Ascending aorta (tissue), 2 donors: ENCODE measurements around the gene PYGM. TPM values are rescaled to one million over a fixed set of nuclear protein-coding genes. Genes with fewer than 3 reads are reported as not detected.

Source experiments
- DNase-seq, 2 donors: peaks; one replicate each; pipeline ENCODE4 v3.0.0-alpha.2; 2019; ENCODE audit warnings: low spot score in 2 of 2
- H3K27ac ChIP-seq, 2 donors: fragments of 200-600 bp; sonication (generic); one replicate each; pipeline ENCODE4 v1.5.1; 2016 to 2017; ENCODE audit warnings: mild to moderate bottlenecking in 1 of 2
- H3K27me3 ChIP-seq: fragments of 200-600 bp; sonication (generic); one replicate; pipeline ENCODE4 v1.5.1; 2017
- H3K36me3 ChIP-seq, 2 donors: fragments of 200-600 bp; sonication (generic); one replicate each; pipeline ENCODE4 v1.5.1; 2016
- H3K4me1 ChIP-seq, 2 donors: fragments of 200-600 bp; sonication (generic); one replicate each; pipeline ENCODE4 v1.5.1; 2016 to 2017; ENCODE audit warnings: mild to moderate bottlenecking in 1 of 2
- H3K4me3 ChIP-seq, 2 donors: fragments of 200-600 bp; sonication (generic); one replicate each; pipeline ENCODE4 v1.5.1; 2016 to 2017; ENCODE audit warnings: mild to moderate bottlenecking in 1 of 2
- H3K9me3 ChIP-seq, 2 donors: fragments of 200-600 bp; sonication (generic); one replicate each; pipeline ENCODE4 v1.5.1; 2016
- intact Hi-C: fragments of 100-400 bp; cut with DNase I; formaldehyde crosslinking; loops from one replicate; pipeline ENCODE4 v1.15.1; 2023
- total RNA-seq: library from RNA; depleted of rRNA; stranded (reverse); fragments of >200 nt; gene quantifications from one replicate; pipeline ENCODE4 v1.1.0, GENCODE V29; 2016
- TF ChIP-seq, protein P1 (sequence below), 3 experiments: fragments of 200-600 bp in 2 of 3; fragments of 450-650 bp in 1 of 3; sonication (generic) in 2 of 3; IDR thresholded peaks; one replicate each; pipeline ENCODE4 v1.5.1; 2016 to 2019; ENCODE audit warnings: antibody characterized with exemption in 3 of 3, mild to moderate bottlenecking in 1 of 3, moderate library complexity in 1 of 3

PYGM gene
- total RNA-seq, 1 donor from 2014 or later, result 13.9 TPM

GRCh38 chr11:64794526-64794925, 34.8 kb upstream of the PYGM start:
- DNase-seq, result no peak
- H3K27me3 ChIP-seq, result no peaks in the 10 kb centered on the region
- no peak overlapping the region for H3K4me3 ChIP-seq
- no peaks in the 10 kb centered on the region for H3K4me1 ChIP-seq
- TF ChIP-seq, protein P1, sequence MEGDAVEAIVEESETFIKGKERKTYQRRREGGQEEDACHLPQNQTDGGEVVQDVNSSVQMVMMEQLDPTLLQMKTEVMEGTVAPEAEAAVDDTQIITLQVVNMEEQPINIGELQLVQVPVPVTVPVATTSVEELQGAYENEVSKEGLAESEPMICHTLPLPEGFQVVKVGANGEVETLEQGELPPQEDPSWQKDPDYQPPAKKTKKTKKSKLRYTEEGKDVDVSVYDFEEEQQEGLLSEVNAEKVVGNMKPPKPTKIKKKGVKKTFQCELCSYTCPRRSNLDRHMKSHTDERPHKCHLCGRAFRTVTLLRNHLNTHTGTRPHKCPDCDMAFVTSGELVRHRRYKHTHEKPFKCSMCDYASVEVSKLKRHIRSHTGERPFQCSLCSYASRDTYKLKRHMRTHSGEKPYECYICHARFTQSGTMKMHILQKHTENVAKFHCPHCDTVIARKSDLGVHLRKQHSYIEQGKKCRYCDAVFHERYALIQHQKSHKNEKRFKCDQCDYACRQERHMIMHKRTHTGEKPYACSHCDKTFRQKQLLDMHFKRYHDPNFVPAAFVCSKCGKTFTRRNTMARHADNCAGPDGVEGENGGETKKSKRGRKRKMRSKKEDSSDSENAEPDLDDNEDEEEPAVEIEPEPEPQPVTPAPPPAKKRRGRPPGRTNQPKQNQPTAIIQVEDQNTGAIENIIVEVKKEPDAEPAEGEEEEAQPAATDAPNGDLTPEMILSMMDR (IDR thresholded peaks at IDR 0.05), result no peak
- no peak overlapping the region for H3K27ac ChIP-seq
- peaks cover 19 to 34% of the 10 kb centered on the region in 2 donors for H3K36me3 ChIP-seq
- H3K9me3 ChIP-seq, result no peaks in the 10 kb centered on the region
- intact Hi-C loops, result no loop called here

DNA sequence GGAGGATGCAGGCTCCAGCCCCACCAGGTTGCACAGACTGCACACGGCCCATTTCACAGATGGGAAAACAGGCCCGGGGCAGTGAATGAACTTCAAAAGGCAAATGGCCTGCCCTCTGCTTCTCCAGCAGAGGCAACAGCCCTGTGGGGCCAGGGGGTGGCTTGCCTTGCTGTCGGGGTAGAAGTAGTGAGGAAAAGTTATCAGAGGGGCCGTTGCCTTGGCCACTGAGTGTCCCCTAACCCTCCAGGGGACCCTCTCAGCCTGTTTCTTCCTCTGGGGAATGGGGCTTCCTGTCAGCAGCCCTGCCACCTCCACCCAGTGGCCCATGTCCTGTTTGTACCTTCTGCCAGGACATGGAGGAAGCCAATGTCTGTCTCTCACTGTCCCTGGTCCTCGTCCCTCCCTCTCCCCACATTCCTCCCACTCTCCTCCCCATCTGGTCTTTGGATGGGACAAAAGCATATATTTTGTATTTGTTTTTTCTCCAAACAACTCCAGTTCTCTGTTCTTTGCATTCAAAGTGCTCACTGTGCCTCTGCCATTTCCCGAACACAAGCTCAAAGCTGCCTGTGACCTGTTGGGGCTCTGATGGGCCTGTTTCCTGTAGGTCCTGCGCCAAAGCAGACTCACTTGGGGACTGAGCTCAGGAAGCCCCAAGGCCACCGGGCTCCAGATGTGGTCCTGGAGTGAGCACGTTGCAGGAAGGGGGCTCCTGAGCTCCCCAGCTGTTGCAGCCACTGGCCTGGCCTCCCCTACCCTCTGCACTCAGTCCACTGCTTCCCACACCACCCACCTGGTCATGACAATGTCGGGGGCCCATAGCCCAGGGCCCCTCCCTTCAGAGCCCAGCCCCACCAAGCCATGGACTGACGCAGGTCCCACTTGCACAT, 33.7 kb upstream of the PYGM start:
- Histone ChIP-seq H3K27me3 (no peaks in the 10 kb centered on the region), H3K4me1 (no peaks in the 10 kb centered on the region), H3K36me3 (peaks cover 27 to 43% of the 10 kb centered on the region in 2 donors), H3K4me3 (no peak overlapping the region), H3K9me3 (no peaks in the 10 kb centered on the region), H3K27ac (no peak overlapping the region)
- TF ChIP-seq, protein P1 (IDR thresholded peaks at IDR 0.05), result no peak
- DNase-seq, result no peak
- intact Hi-C loops, result no loop called here

DNA sequence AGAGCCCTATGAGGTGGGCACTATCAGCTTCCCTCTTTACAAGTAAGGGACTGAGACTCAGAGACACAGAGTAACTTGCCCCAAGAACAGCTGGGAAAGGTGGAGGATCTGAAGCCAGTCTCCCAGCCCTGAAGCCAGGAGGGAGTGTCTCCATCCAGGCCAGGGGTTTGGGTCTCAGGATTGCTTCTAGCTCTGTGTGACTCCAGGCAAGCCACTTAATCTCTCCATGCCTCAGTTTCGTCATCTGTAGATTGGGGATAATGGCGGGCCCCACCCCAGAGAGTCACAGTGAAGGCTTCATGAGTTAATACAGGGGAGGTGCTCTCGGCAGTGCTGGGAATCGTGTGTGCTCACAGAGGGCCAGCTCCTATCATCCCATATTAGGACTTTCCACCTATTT, 32.7 kb upstream of the PYGM start:
- Histone ChIP-seq H3K27me3 (no peaks in the 10 kb centered on the region), H3K36me3 (peaks cover 27 to 47% of the 10 kb centered on the region in 2 donors), H3K27ac (no peak overlapping the region), H3K9me3 (no peaks in the 10 kb centered on the region), H3K4me1 (no peaks in the 10 kb centered on the region), H3K4me3 (no peak overlapping the region)
- intact Hi-C loops, result no loop called here
- peak in 1 of 2 donors; percentile 53 for DNase-seq
- TF ChIP-seq, protein P1 (IDR thresholded peaks at IDR 0.05), result no peak

DNA sequence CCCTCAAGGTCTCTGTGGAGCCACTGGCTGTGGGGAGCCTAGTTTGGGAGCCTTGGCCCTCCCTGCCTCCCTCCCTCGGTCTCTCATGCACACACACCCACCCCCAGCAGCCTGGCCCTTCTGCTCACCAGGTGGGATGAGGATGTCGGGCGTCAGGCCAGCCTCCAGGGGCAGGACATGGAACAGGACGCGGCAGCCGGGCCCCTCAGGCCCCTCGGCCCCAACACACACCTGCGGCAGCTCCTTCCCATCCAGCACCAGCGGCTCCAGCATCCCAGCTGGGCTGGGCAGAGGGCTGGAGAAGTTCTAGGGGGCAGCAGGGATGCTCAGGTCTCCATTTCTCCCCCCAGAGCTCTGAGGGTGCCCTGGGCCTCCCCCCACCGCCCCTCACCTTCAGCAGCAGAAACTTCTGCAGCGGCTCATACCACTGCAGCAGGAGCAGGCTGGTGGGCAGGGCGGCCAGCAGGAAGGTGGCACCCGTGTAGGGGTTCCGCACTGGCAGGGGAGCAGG, 32.1 kb upstream of the PYGM start:
- peak in 1 of 2 donors; percentile 50 for DNase-seq
- H3K4me3 ChIP-seq, result no peak overlapping the region
- no peaks in the 10 kb centered on the region for H3K9me3 ChIP-seq
- H3K4me1 ChIP-seq, result no peaks in the 10 kb centered on the region
- intact Hi-C loops, result no loop called here
- TF ChIP-seq, protein P1 (IDR thresholded peaks at IDR 0.05), result no peak
- peaks cover 24 to 41% of the 10 kb centered on the region in 2 donors for H3K36me3 ChIP-seq
- H3K27ac ChIP-seq, result no peak overlapping the region
- H3K27me3 ChIP-seq, result no peaks in the 10 kb centered on the region

DNA sequence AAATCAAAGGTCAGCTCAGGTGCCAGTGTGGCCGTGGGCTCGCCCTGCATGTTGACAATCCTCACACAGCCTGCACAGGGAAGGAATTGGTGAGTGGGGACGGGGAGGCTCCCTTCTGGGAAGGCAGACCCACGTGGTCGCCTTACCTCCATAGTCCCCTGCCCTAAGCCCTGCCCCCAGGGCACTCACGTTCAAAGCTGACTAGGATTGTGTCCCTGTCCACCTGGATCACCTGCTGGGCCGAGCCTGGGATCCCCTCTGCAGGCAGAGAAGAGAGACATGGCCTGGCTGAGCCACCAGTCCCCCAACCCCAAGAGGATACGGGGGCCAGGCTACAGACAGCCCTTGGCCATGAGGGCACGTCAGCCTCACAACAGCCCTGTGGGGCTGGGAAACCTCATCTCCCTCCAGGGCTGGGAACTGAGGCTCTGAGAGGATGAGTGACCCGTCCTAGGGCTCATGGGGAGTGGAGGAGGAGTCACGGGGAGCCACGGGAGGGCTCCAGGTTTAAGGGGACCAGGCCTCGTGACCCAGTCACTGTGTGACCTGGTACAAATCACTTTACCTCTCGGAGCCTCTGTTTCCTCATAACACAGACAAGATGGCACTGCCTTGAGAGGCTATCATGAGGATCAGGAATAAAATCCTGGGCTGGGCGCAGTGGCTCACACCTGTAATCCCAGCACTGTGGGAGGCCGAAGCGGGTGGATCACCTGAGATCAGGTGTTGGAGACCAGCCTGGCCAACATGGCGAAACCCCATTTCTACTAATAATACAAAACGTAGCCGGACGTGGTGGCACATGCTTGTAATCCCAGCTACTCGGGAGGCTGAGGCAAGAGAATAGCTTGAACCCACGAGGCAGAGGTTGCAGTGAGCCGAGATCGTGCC, 30.7 kb upstream of the PYGM start:
- H3K9me3 ChIP-seq, result no peaks in the 10 kb centered on the region
- H3K27ac ChIP-seq, result no peak overlapping the region
- H3K4me1 ChIP-seq, result no peaks in the 10 kb centered on the region
- DNase-seq, result peak in 1 of 2 donors; percentile 51
- H3K27me3 ChIP-seq, result no peaks in the 10 kb centered on the region
- H3K36me3 ChIP-seq, result peaks cover 17 to 34% of the 10 kb centered on the region in 2 donors
- intact Hi-C loops, result no loop called here
- TF ChIP-seq, protein P1 (IDR thresholded peaks at IDR 0.05), result no peak
- no peak overlapping the region for H3K4me3 ChIP-seq
